Right renal pelvis (tissue), 4 donors: ENCODE results near the gene MDFIC. TPM values are rescaled to one million over a fixed set of nuclear protein-coding genes. Genes with fewer than 3 reads are reported as not detected.

ENCODE experiments used
- DNase-seq, 4 donors: peaks; one replicate each; pipeline ENCODE4 v3.0.0-alpha.2; 2013; ENCODE audit warnings: low read depth in 4 of 4, low spot score in 3 of 4, missing footprints in 1 of 4
- polyA plus RNA-seq, 4 donors: library from polyadenylated mRNA; unstranded; fragments of 120-200 nt; gene quantifications; one replicate each; pipeline ENCODE4 v1.2.1, GENCODE V29; 2013; ENCODE audit not compliant: insufficient read length in 4 of 4

Gene MDFIC
- polyA plus RNA-seq, 4 donors, result 29.9 to 38.2 (median 32.9) TPM

DNA sequence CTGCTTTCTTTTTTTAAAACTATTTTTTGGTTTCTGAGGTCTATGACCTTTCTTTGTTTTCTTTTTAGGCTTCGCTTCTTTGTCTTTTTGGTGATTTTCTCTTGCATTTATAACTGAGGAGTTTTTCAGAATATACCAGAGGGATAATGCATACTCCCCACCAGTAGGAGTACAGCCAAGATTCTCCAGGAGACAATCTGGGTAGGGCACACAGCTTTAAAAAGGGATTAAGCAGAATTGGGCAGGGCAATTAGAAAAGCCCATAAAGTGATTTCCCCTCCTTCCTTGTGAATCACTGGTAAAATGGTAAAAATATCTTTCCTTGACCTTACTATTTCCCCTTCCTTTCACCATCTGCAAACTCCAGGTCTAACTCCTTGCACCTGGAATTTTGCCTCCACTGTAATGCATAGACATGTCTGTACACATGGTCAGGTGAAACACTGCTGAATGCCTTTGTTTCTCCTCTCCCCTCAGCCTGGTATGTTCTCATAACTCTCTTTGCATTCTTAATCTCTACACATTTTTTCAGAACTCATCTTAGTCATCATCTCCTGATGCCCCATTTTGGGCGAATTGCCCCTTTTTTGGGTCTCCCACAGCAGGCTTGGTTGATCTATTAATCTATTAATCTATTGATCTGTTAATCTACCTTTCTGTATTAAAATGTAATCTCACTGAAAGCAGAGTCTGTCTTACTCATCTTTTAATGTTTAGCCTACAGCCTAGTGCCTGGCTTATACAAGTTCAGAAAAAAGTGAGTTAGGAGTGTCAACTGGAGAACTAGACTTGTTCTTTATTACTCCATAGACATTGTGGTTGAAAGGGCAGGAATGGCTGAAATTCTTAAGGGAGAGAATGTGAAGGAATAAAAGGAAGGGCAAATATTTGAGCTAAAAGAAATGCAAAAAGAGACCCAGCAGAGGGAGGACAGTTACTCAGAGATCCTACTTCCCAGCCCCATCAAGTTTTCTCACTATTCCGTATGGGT is 64.6 kb downstream of the MDFIC start:
- DNase-seq, result no peak

DNA sequence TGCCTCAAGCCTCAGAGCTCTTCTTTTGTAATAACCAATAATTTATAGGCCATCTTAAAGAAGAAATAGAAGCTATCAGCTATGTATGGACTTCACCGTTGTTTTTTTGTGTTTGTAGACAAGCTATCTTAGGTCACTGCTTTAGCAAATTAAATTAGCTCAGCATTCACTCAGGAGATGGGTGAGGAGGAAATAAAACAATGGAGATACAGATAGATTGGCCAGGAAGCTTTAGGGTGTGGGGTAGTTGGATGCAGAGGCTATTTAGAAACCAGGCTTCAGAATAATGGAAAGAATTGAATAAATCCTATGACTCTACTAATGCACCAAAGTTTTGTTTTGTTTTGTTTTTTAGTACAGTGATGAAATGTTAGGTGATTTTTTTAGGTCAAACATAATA is 66.1 kb downstream of the MDFIC start:
- DNase-seq, result no peak

DNA sequence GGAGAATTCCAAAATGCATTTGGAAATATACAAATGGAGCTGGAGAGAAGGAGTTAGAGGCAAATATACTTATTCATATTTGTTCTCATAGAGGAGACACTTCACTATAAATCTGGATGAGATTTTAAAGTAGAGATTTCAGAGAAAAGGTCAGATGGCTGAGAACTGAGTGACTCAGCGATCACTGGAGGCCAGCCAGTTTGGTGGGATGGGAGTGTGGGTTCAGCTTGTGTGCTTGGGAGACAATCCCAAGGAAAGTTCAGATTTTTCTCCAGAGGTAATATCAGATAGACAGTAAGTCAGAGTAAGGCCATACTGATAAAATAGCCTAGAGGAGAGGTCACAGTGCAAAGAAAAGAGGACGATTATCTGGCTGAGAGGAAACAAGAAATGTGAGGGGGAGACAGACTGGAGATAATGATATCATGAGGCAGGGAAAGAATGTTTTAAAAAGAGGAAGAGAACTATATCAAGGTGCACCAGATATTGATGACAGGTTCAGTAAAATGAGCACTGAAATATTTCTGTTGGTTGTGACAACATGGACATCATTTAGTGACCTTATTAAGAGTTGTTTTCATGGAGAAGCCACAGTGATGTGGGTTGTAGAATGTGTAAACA is 67.0 kb downstream of the MDFIC start:
- DNase-seq, result no peak

GRCh38 chr7:114989531-114989930 is 67.6 kb downstream of the MDFIC start:
- no peak for DNase-seq

GRCh38 chr7:114997487-114998404 is 75.9 kb downstream of the MDFIC start:
- DNase-seq, result no peak

DNA sequence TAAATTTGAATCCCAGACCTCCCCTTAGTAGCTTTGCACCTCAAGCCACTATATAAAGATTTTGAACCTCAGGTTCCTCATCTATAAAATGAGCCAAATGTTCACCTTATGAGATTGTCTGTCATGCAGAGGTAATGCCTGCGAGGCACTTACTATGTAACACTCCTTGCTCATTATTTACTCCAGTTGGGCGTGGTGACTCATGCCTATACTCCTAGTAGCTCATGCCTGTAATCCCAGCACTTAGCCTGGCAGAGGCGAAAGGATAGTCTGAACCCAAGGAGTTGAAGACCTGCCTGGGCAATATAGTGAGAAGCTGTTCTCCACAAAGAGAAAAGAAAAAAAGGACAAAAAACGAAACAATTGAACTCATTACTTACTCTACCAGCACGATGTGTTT is 82.2 kb downstream of the MDFIC start:
- no peak for DNase-seq

DNA sequence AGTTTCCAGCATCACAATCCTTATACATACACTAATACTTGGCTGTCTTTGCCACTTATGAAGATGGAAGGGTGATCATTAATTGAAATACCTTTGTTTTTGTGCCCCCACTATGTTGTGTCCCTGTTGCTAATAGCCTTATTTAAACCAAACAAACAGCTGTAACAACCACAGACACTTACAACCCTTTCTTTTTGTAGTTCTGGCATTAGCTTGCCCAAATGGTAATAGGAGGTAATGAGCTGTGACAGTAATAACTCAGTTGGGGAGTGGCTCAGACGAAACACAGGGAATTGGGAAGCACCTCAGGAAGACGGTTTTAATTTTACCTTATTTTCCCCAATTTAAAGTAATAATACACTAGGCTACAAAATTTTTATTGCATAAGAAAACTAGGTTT is 83.4 kb downstream of the MDFIC start:
- no peak for DNase-seq

DNA sequence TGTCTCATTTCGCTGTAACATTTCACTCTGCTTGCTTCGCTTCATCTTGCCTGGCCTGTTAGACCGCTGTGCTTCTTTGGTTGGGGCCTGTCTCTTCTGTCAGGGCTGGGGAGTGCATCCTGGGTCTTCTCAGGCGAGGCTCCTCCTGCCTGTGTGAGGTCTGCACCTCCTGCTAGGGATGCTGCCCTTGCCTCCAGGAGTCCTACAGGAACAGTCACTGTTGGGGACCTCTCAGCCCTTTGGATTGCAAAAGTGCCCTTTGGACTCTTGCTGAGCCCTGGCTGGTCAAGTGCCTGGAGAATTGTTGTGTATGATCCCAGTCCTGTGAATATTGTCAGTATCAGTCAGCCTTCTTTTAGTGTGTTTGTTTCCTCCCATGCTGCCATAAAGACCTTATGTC is 84.1 kb downstream of the MDFIC start:
- no peak for DNase-seq

GRCh38 chr7:115007751-115008150 is 85.9 kb downstream of the MDFIC start:
- no peak for DNase-seq

- DNase-seq, result no peak
Measured at GRCh38 chr7:115008465-115009114, 86.7 kb downstream of the MDFIC start.

GRCh38 chr7:115009139-115009538 is 87.2 kb downstream of the MDFIC start:
- no peak for DNase-seq

GRCh38 chr7:115009736-115010440 is 88.0 kb downstream of the MDFIC start:
- no peak for DNase-seq

DNA sequence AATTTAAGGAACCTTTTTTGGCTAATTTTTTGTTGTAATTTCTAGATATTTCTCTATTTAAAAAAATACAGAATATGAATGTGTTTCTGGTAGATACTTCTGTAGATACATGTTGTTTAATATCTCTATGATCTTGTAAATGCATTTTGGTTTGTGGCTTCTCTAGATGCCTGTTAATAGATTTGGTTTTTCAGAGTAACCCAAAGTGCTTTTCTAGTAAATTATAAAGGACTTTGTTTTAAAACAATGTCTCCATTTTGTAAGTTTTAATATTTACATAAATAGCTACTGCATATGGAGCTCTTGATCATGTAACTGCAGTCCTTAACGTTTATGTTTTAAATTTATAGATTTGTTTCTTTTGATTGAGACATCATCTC is 88.5 kb downstream of the MDFIC start:
- DNase-seq, result no peak

DNA sequence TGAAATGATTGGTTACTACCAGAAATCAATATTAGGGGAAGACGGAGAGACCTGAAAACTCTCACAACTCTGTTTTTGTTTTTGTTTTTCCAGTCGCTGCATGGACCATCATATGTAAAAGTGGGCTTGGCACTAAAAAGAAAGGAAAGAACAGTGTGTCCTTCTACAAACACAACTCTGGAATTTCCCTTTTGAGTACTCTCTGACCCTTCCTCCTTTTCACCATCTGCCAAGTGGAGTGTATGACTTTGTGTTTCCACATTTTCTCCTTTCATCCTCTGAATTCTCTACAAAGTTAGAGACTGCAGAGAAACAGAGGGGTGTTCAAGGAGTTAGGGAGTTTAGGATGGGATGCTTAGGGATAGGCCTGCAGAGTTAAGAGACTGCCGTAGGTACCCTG is 92.0 kb downstream of the MDFIC start:
- no peak for DNase-seq

GRCh38 chr7:115014794-115015193 is 92.9 kb downstream of the MDFIC start:
- DNase-seq, result no peak

DNA sequence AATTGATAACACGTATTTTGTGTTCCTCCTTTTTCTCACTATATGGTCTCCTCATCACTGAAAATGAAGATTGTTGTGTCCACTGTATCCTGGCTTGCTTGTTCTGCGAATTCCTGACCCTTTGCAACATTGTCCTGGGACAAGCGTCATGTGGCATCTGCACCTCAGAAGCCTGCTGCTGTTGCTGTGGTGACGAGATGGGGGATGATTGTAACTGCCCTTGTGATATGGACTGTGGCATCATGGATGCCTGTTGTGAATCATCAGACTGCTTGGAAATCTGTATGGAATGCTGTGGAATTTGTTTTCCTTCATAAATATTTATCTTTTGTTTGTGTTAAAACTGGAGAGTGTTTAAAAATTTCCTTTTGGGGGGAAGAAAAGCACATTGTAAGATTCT is 93.7 kb downstream of the MDFIC start:
- no peak for DNase-seq

DNA sequence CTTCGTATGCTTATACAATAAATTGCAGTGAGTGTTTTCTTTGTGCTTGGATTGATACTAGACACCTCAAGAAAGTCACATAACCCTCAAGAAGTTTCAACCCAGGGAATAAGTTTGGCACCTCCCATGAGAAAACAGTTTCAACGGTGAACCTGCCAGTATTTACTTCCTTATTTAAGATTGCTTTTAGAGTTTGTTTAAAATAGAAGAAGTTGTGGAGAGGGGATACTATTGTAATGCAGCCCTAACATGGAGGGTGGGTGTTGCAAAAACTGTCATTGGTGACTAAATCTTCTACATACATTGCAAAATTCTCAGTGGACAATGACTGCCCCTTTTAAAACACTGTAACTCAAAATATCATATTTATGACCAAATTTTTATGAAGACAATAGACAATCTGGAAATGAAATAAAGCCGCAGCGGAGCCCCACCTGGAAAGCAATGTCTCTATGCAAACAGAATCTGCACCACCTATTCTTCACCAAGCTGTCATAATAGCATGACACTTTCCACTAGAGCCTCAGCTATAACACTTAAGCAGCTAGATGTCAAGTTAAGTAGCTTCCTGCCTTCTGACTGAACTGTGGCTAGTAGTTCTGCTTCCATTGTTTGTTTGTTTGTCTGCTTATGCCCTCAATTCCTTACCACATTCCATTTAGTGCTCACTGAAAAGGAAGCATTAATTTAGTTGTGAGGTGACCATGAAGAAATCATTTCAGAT is 98.2 kb downstream of the MDFIC start:
- DNase-seq, result no peak

DNA sequence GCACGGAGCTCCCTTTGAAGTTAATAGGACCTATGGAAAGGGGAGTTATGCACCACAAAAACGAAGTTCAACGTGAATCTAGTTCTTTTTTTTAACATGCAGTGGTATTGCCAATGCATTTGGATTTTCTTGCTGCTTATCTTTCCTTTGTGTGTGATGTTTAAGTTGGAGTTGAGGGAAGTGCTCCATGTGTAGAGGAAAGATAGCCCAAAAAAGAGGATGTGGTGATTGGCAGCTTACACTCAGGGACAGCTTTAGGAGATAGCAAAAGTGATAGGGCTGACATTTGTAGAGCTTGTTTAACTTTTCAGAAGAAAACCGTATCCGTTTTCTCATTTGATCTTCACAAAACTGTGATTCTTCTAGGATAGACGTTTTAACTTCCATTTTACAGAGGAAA is 101.3 kb downstream of the MDFIC start:
- DNase-seq, result no peak

DNA sequence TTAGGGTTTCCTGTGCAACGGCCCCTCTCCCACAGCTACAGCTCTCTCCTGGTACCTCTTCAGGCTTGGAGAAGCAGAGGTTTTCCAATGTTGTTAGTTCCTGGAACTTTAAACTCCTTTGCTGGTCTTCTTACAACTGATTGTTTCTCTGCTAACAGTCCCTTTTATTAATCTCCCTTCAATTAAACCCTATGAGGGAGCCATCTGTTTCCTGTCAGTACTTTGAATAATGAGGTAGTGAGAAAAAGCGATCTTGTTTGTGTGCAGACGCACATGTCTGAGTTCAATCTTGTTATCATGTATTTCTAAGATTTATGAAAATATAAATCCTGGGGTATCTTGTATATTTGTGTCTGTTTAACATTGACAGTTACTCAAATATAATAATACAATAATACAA is 102.4 kb downstream of the MDFIC start:
- no peak for DNase-seq
